Muscle layer of colon (tissue), 2 donors: Measurements from ENCODE around the gene SLC17A7.

Experiments
- H3K27ac ChIP-seq: one replicate; pipeline ENCODE4 v1.7.0; 2013; ENCODE audit warnings: low read depth, mild to moderate bottlenecking, low read length, moderate library complexity
- H3K27me3 ChIP-seq, 2 donors: one replicate each; pipeline ENCODE4 v1.7.0; 2013; ENCODE audit warnings: low read length in 2 of 2, mild to moderate bottlenecking in 2 of 2; ENCODE audit not compliant: insufficient read depth in 2 of 2, control insufficient read depth in 1 of 2
- H3K36me3 ChIP-seq: one replicate; pipeline ENCODE4 v1.7.0; 2013; ENCODE audit warnings: mild to moderate bottlenecking, low read length; ENCODE audit not compliant: insufficient read depth
- H3K4me1 ChIP-seq: one replicate; pipeline ENCODE4 v1.7.0; 2013; ENCODE audit warnings: mild to moderate bottlenecking, low read length; ENCODE audit not compliant: insufficient read depth
- H3K4me3 ChIP-seq, 2 donors: one replicate each; pipeline ENCODE4 v1.7.0; 2013; ENCODE audit warnings: low read length in 2 of 2, low read depth in 1 of 2, mild to moderate bottlenecking in 1 of 2, moderate library complexity in 1 of 2
- H3K9ac ChIP-seq: one replicate; pipeline ENCODE4 v1.7.0; 2013; ENCODE audit warnings: low read length
- H3K9me3 ChIP-seq: one replicate; pipeline ENCODE4 v1.7.0; 2013; ENCODE audit warnings: mild to moderate bottlenecking, low read length
- donor health status: abdominal sarcoma.
- donor health status: Adenocarcinoma of cecum.

SLC17A7 gene

GRCh38 chr19:49395581-49396407 is 45.5 kb downstream of the SLC17A7 start:
- H3K27ac ChIP-seq, result no peak overlapping the region
- no peak overlapping the region for H3K9ac ChIP-seq
- H3K27me3 ChIP-seq, result peaks cover 0 to 14% of the 10 kb centered on the region in 2 donors
- no peaks in the 10 kb centered on the region for H3K9me3 ChIP-seq
- H3K4me1 ChIP-seq, result no peaks in the 10 kb centered on the region
- no peak overlapping the region for H3K4me3 ChIP-seq
- no peaks in the 10 kb centered on the region for H3K36me3 ChIP-seq

GRCh38 chr19:49393881-49394280 is 47.4 kb downstream of the SLC17A7 start:
- Histone ChIP-seq H3K4me3 (no peak overlapping the region), H3K4me1 (no peaks in the 10 kb centered on the region), H3K36me3 (no peaks in the 10 kb centered on the region), H3K9ac (no peak overlapping the region), H3K27ac (no peak overlapping the region), H3K27me3 (peaks cover 0 to 14% of the 10 kb centered on the region in 2 donors), H3K9me3 (no peaks in the 10 kb centered on the region)

GRCh38 chr19:49391581-49392399 is 49.5 kb downstream of the SLC17A7 start:
- Histone ChIP-seq H3K36me3 (no peaks in the 10 kb centered on the region), H3K9ac (no peak overlapping the region), H3K27me3 (peaks cover 0 to 14% of the 10 kb centered on the region in 2 donors), H3K4me3 (no peak overlapping the region), H3K27ac (no peak overlapping the region), H3K4me1 (no peaks in the 10 kb centered on the region), H3K9me3 (no peaks in the 10 kb centered on the region)

GRCh38 chr19:49390929-49391359 is 50.4 kb downstream of the SLC17A7 start:
- peaks cover 0 to 14% of the 10 kb centered on the region in 2 donors for H3K27me3 ChIP-seq
- no peak overlapping the region for H3K4me3 ChIP-seq
- no peak overlapping the region for H3K27ac ChIP-seq
- H3K4me1 ChIP-seq, result no peaks in the 10 kb centered on the region
- H3K9me3 ChIP-seq, result no peaks in the 10 kb centered on the region
- no peaks in the 10 kb centered on the region for H3K36me3 ChIP-seq
- no peak overlapping the region for H3K9ac ChIP-seq

- no peak overlapping the region for H3K9ac ChIP-seq
- H3K27ac ChIP-seq, result no peak overlapping the region
- H3K4me1 ChIP-seq, result no peaks in the 10 kb centered on the region
- no peaks in the 10 kb centered on the region for H3K9me3 ChIP-seq
- no peak overlapping the region for H3K4me3 ChIP-seq
- peaks cover 0 to 14% of the 10 kb centered on the region in 2 donors for H3K27me3 ChIP-seq
- H3K36me3 ChIP-seq, result no peaks in the 10 kb centered on the region
These were observed 51.0 kb downstream of the SLC17A7 start for GRCh38 chr19:49390131-49390928.

- no peak overlapping the region for H3K4me3 ChIP-seq
- H3K4me1 ChIP-seq, result no peaks in the 10 kb centered on the region
- H3K9ac ChIP-seq, result no peak overlapping the region
- H3K27me3 ChIP-seq, result peaks cover 0 to 5% of the 10 kb centered on the region in 2 donors
- no peak overlapping the region for H3K27ac ChIP-seq
- H3K9me3 ChIP-seq, result no peaks in the 10 kb centered on the region
- H3K36me3 ChIP-seq, result no peaks in the 10 kb centered on the region
These were observed 51.9 kb downstream of the SLC17A7 start for GRCh38 chr19:49389406-49389805.

- Histone ChIP-seq H3K27me3 (no peaks in the 10 kb centered on the region), H3K4me3 (peak within 1 kb of the TSS in 1 of 2 donors; percentile 25), H3K4me1 (no peaks in the 10 kb centered on the region), H3K36me3 (no peaks in the 10 kb centered on the region), H3K9ac (no peak within 1 kb of the TSS), H3K27ac (no peak within 1 kb of the TSS), H3K9me3 (peaks cover under 1% of the 10 kb centered on the region)
These were observed 53.4 kb downstream of the SLC17A7 start, which contains the start of gene KASH5 for GRCh38 chr19:49387936-49388372. Gene KASH5 (plus strand): TSS chr19:49388249. CDS start chr19:49390884, 2,635 bp downstream.

- Histone ChIP-seq H3K4me1 (no peaks in the 10 kb centered on the region), H3K9ac (no peak overlapping the region), H3K27me3 (peaks cover 0 to 4% of the 10 kb centered on the region in 2 donors), H3K9me3 (peaks cover 5% of the 10 kb centered on the region), H3K27ac (no peak overlapping the region), H3K36me3 (no peaks in the 10 kb centered on the region), H3K4me3 (no peak overlapping the region)
These were observed 57.7 kb downstream of the SLC17A7 start for GRCh38 chr19:49383599-49383998.

GRCh38 chr19:49382639-49383038 is 58.7 kb downstream of the SLC17A7 start:
- Histone ChIP-seq H3K4me1 (no peaks in the 10 kb centered on the region), H3K27ac (no peak overlapping the region), H3K36me3 (no peaks in the 10 kb centered on the region), H3K9me3 (peaks cover 5% of the 10 kb centered on the region), H3K9ac (no peak overlapping the region), H3K27me3 (peaks cover 0 to 4% of the 10 kb centered on the region in 2 donors), H3K4me3 (no peak overlapping the region)

- H3K4me1 ChIP-seq, result no peaks in the 10 kb centered on the region
- H3K36me3 ChIP-seq, result no peaks in the 10 kb centered on the region
- H3K4me3 ChIP-seq, result no peak overlapping the region
- H3K27ac ChIP-seq, result no peak overlapping the region
- H3K9ac ChIP-seq, result no peak overlapping the region
- H3K27me3 ChIP-seq, result peaks cover 0 to 4% of the 10 kb centered on the region in 2 donors
- H3K9me3 ChIP-seq, result peaks cover 5% of the 10 kb centered on the region
These were observed 60.9 kb downstream of the SLC17A7 start for GRCh38 chr19:49380391-49380790.
